Spleen (tissue), 11 donors: ENCODE results near the gene UBAP2L. TPM values are rescaled to one million over a fixed set of nuclear protein-coding genes. Genes with fewer than 3 reads are reported as not detected.
A peak's percentile ranks its signal among the peaks of the same experiment; 100 is the strongest.

Experiments used
- DNase-seq: peaks from one replicate; pipeline ENCODE4 v3.0.0-alpha.2; 2020
- H3K27ac ChIP-seq, 8 donors: fragments of 200-600 bp; sonication (generic) in 7 of 8; 1 replicate in 4 of 8; 2 replicates in 4 of 8; pipeline versions ENCODE4 v1.5.0 to v1.8.0; 2016 to 2021; ENCODE audit warnings: inconsistent platforms in 4 of 8, mild to moderate bottlenecking in 4 of 8, moderate library complexity in 1 of 8
- H3K27me3 ChIP-seq, 7 donors: fragments of 200-600 bp; sonication (generic) in 6 of 7; replicated peaks in 1 of 7; 1 replicate in 4 of 7; 2 replicates in 3 of 7; pipeline versions ENCODE4 v1.5.0 to v1.8.0; 2016 to 2021; ENCODE audit warnings: inconsistent platforms in 3 of 7, mild to moderate bottlenecking in 1 of 7
- H3K36me3 ChIP-seq, 6 donors: fragments of 200-600 bp; sonication (generic) in 5 of 6; 1 replicate in 4 of 6; 2 replicates in 2 of 6; pipeline versions ENCODE4 v1.5.0 to v1.8.0; 2016 to 2021; ENCODE audit warnings: inconsistent platforms in 2 of 6
- H3K4me1 ChIP-seq, 6 donors: fragments of 200-600 bp; sonication (generic) in 5 of 6; 1 replicate in 3 of 6; 2 replicates in 3 of 6; pipeline versions ENCODE4 v1.5.0 to v1.8.0; 2016 to 2021; ENCODE audit warnings: inconsistent platforms in 3 of 6
- H3K4me3 ChIP-seq, 8 donors: fragments of 200-600 bp; sonication (generic) in 7 of 8; 1 replicate in 4 of 8; 2 replicates in 4 of 8; pipeline versions ENCODE4 v1.5.0 to v1.8.0; 2016 to 2021; ENCODE audit warnings: inconsistent platforms in 4 of 8, mild to moderate bottlenecking in 4 of 8, moderate library complexity in 2 of 8
- H3K9me3 ChIP-seq, 8 donors: fragments of 200-600 bp; sonication (generic) in 7 of 8; 1 replicate in 4 of 8; 2 replicates in 4 of 8; pipeline versions ENCODE4 v1.5.0 to v1.8.0; 2016 to 2021; ENCODE audit warnings: inconsistent platforms in 4 of 8
- POLR2A ChIP-seq, 3 donors: fragments of 450-650 bp; IDR thresholded peaks; one replicate each; pipeline ENCODE4 v1.5.1; 2017; ENCODE audit warnings: antibody characterized with exemption in 3 of 3, mild to moderate bottlenecking in 1 of 3
- POLR2AphosphoS5 ChIP-seq, 3 donors: sonication (generic); formaldehyde crosslinking; IDR thresholded peaks; one replicate each; pipeline ENCODE4 v1.5.1; 2017; ENCODE audit warnings: antibody characterized with exemption in 3 of 3
- WGBS, 5 donors: extraction: QIAGEN DNeasy Blood & Tissue Kit in 3 of 5; methylation state at CpG; one replicate each; pipeline versions ENCODE4 v1.1.5 to v1.1.7; 2013 to 2018; 5-methylcytosine and 5-hydroxymethylcytosine counted together
- intact Hi-C: fragments of 100-400 bp; cut with DNase I; formaldehyde crosslinking; loops from one replicate; pipeline ENCODE4 v1.15.0; 2023; ENCODE audit warnings: low total_unique reads
- polyA plus RNA-seq, 3 donors: library from polyadenylated mRNA; stranded (reverse); fragments of 200-250 nt; gene quantifications; one replicate each; pipeline ENCODE4 v1.2.1, GENCODE V29; 2013
- total RNA-seq, 7 donors: library from RNA; depleted of rRNA in 3 of 7; stranded (reverse); fragments of >200 nt in 3 of 7; fragmentation: NEBNext Ultra II Directional in 4 of 7; extraction: Animal tissue kit (Norgen Biotek cat#: 25700) in 4 of 7; gene quantifications; one replicate each; pipeline versions ENCODE4 v1.1.0 to v1.2.1, GENCODE V29; 2016 to 2021
- TF ChIP-seq, protein P1 (sequence below), 11 experiments: fragments of 200-600 bp in 7 of 11; fragments of 450-650 bp in 4 of 11; sonication (generic) in 4 of 11; IDR thresholded peaks in 8 of 11; conservative IDR thresholded peaks in 3 of 11; 1 replicate in 7 of 11; 2 replicates in 4 of 11; pipeline versions ENCODE4 v1.4.0 to v1.8.0; 2016 to 2021; ENCODE audit warnings: antibody characterized with exemption in 11 of 11, inconsistent platforms in 4 of 11, mild to moderate bottlenecking in 1 of 11
- donor health status: healthy with polysubstance abuse.
- donor health status: DM: no; HTN: no; CAD: no; lungs with moderate emphysema.
- donor health status: DM: no; HTN: no; CAD: no.
- donor health status: Bipolar disorder and iron deficiency.
- donor health status: healthy.
- donor health status: DM: no; HTN: no; CAD: no.
- donor health status: DM: yes; HTN: yes; CAD: no.

Gene UBAP2L
- total and polyA plus RNA-seq, 10 donors, result 36.8 to 156 (median 97.2) TPM

DNA sequence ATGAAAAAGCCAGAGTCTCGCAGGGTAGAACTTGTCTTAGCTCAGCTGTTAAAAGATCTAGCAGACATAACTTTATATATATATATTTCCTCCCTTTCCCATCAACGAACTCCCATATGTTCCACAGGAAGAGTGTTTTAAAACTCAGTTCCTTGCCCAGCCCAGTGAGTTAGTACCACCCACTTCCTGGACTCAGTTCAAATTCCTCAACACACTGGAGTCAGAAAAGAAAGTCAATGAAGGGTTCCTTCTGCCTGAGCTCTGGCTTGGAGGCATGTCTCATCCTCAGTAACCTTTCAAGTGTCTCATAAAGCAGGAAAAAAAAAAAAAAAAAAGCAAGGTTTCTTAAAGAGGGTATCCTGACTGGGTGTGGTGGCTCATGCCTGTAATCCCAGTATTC, 44.4 kb upstream of the UBAP2L start:
- TF ChIP-seq, protein P1, sequence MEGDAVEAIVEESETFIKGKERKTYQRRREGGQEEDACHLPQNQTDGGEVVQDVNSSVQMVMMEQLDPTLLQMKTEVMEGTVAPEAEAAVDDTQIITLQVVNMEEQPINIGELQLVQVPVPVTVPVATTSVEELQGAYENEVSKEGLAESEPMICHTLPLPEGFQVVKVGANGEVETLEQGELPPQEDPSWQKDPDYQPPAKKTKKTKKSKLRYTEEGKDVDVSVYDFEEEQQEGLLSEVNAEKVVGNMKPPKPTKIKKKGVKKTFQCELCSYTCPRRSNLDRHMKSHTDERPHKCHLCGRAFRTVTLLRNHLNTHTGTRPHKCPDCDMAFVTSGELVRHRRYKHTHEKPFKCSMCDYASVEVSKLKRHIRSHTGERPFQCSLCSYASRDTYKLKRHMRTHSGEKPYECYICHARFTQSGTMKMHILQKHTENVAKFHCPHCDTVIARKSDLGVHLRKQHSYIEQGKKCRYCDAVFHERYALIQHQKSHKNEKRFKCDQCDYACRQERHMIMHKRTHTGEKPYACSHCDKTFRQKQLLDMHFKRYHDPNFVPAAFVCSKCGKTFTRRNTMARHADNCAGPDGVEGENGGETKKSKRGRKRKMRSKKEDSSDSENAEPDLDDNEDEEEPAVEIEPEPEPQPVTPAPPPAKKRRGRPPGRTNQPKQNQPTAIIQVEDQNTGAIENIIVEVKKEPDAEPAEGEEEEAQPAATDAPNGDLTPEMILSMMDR (IDR thresholded peaks at IDR 0.05 in 8 of 11, conservative IDR thresholded peaks at IDR 0.05 in 3 of 11), result no peak
- TF ChIP-seq POLR2AphosphoS5 (IDR thresholded peaks at IDR 0.05) (no peak), POLR2A (IDR thresholded peaks at IDR 0.05) (no peak)
- no peak for DNase-seq
- H3K4me1 ChIP-seq, result peaks cover 57 to 93% (median 65%) of the 10 kb centered on the region in 6 donors
- intact Hi-C loops, result no loop called here
- peak overlapping the region in 6 of 8 donors; percentile 19 to 99 (median 80) for H3K27ac ChIP-seq
- peaks cover 0 to 88% (median 50%) of the 10 kb centered on the region in 6 donors for H3K36me3 ChIP-seq
- peak overlapping the region in 1 of 8 donors; percentile 0 for H3K4me3 ChIP-seq
- 12 to 20% (median 15%) methylated on average over 2 of the region's 2 CpGs for WGBS, 5 donors
- H3K9me3 ChIP-seq, result no peaks in the 10 kb centered on the region
- no peaks in the 10 kb centered on the region for H3K27me3 ChIP-seq

GRCh38 chr1:154178013-154178412, 42.7 kb upstream of the UBAP2L start:
- intact Hi-C loops, result no loop called here

DNA sequence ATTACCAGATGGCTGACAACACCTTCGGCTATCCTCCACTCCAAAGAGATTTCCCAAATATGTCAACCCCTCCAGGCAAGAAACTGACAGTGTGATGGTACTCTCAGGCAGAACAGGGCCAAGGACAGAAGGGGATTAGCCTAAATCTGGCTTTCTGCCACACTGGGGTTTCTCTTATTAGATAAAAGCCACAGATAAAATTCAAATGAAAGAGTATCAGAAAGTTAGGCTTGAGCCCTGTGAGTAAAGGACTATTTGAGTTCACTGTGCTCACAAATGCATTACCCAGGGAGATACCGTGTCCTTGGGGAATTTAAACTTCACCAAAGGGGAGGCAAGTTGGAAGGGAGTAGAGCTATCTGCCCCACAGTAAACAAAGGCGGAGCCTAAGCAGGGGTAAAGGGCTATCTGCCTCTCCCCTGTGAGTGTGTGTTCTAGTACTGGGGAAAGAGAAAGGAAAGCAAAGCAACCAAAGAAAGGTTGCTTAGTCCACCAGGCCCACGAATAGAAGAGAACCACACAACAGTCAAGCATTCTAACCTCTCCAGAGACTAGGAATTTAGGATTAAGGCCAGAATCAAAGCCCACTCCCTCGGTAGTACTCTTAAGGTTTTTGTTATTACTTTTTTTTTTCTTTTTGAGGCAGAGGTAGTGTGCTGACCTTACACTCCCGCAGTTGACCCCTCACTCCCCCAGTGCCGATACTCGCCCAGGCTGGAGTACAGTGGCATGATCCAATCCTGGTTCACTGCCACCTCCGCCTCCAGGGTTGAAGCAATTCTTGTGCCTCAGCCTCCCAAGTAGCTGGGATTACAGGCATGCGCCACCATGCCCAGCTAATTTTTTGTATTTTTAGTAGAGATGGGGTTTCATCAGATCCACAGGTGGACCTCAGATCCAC, 41.6 kb upstream of the UBAP2L start:
- DNase-seq, result no peak
- WGBS, 5 donors, result 57 to 71% (median 69%) methylated on average over 10 of the region's 10 CpGs
- peaks cover 0 to 59% (median 22%) of the 10 kb centered on the region in 6 donors for H3K36me3 ChIP-seq
- peak overlapping the region; percentile 63 to 99 (median 97) for H3K27ac ChIP-seq
- H3K9me3 ChIP-seq, result no peaks in the 10 kb centered on the region
- TF ChIP-seq, protein P1 (IDR thresholded peaks at IDR 0.05 in 8 of 11, conservative IDR thresholded peaks at IDR 0.05 in 3 of 11), result no peak
- TF ChIP-seq POLR2A (IDR thresholded peaks at IDR 0.05) (no peak), POLR2AphosphoS5 (IDR thresholded peaks at IDR 0.05) (no peak)
- H3K27me3 ChIP-seq, result no peaks in the 10 kb centered on the region
- peak overlapping the region in 5 of 8 donors; percentile 2 to 100 (median 97) for H3K4me3 ChIP-seq
- peaks cover 68 to 91% (median 78%) of the 10 kb centered on the region in 6 donors for H3K4me1 ChIP-seq
- intact Hi-C loops, result no loop called here

More at GRCh38 chr1:154178013-154178412, 42.7 kb upstream of the UBAP2L start:
- Histone ChIP-seq H3K27ac (peak overlapping the region in 7 of 8 donors; percentile 44 to 99 (median 97)), H3K4me1 (peaks cover 63 to 87% (median 73%) of the 10 kb centered on the region in 6 donors), H3K36me3 (peaks cover 0 to 71% (median 33%) of the 10 kb centered on the region in 6 donors), H3K27me3 (no peaks in the 10 kb centered on the region), H3K9me3 (no peaks in the 10 kb centered on the region), H3K4me3 (peak overlapping the region in 1 of 8 donors; percentile 93)
- TF ChIP-seq POLR2A (IDR thresholded peaks at IDR 0.05) (no peak), POLR2AphosphoS5 (IDR thresholded peaks at IDR 0.05) (no peak)
- TF ChIP-seq, protein P1 (IDR thresholded peaks at IDR 0.05 in 8 of 11, conservative IDR thresholded peaks at IDR 0.05 in 3 of 11), result no peak
- 16 to 28% (median 21%) methylated on average over 2 of the region's 2 CpGs for WGBS, 5 donors
- DNase-seq, result no peak
